Germinal center (tissue), 1 donor: ENCODE results near the gene BICRA.

Experiments
- DNase-seq: peaks from one replicate; pipeline ENCODE4 v3.0.0; 2012; ENCODE audit warnings: mixed read lengths, low spot score

The BICRA gene

GRCh38 chr19:47752440-47753211, 143.7 kb downstream of the BICRA start:
- no peak for DNase-seq
